SU-DHL-6 (cell line): ENCODE measurements around the gene CEP104.

Experiments used
- H2AFZ ChIP-seq: fragments of 200-600 bp; sonication (generic); 2 replicates; pipeline ENCODE4 v1.6.1; 2014; ENCODE audit warnings: low read depth, mild to moderate bottlenecking, moderate library complexity, mixed read lengths, antibody characterized with exemption, low read length; ENCODE audit not compliant: severe bottlenecking
- H3F3A ChIP-seq: fragments of 200-600 bp; shearing (Covaris generic); 2 replicates; pipeline ENCODE4 v1.6.0; 2016; ENCODE audit warnings: antibody characterized with exemption, mild to moderate bottlenecking; ENCODE audit not compliant: insufficient read depth
- H3K27ac ChIP-seq: fragments of 200-600 bp; sonication (generic); 2 replicates; pipeline ENCODE4 v1.5.1; 2016; ENCODE audit warnings: low read depth, mild to moderate bottlenecking, low read length, moderate library complexity, mixed read lengths
- H3K27me3 ChIP-seq: fragments of 200-600 bp; sonication (generic), shearing (Covaris generic); 2 replicates; pipeline ENCODE4 v1.6.0; 2014; ENCODE audit warnings: mild to moderate bottlenecking, low read length
- H3K36me3 ChIP-seq: fragments of 200-600 bp; sonication (generic); 2 replicates; pipeline ENCODE4 v1.6.1; 2014; ENCODE audit warnings: mild to moderate bottlenecking, low read length, mixed read lengths
- H3K4me2 ChIP-seq: fragments of 300-600, 200-600 bp; shearing (Covaris generic), sonication (generic); 2 replicates; pipeline ENCODE4 v1.6.0; 2014; ENCODE audit warnings: low read length, low read depth, mild to moderate bottlenecking; ENCODE audit not compliant: poor library complexity, severe bottlenecking
- H3K4me3 ChIP-seq: fragments of 200-600 bp; sonication (generic); 2 replicates; pipeline ENCODE4 v1.5.1; 2014; ENCODE audit warnings: antibody characterized with exemption, low read length, mild to moderate bottlenecking, mixed read lengths; ENCODE audit not compliant: insufficient read depth, poor library complexity, severe bottlenecking
- H3K79me2 ChIP-seq: fragments of 200-600 bp; sonication (generic); 2 replicates; pipeline ENCODE4 v1.6.1; 2014; ENCODE audit warnings: mild to moderate bottlenecking, low read length, moderate library complexity; ENCODE audit not compliant: insufficient read depth
- H3K9ac ChIP-seq: fragments of 200-600 bp; sonication (generic); 2 replicates; pipeline ENCODE4 v1.7.0; 2014; ENCODE audit warnings: mild to moderate bottlenecking, low read length
- H3K9me2 ChIP-seq: fragments of 200-600 bp; sonication (generic); replicated peaks from 2 replicates; pipeline ENCODE4 v1.6.1; 2014; ENCODE audit warnings: low read length; ENCODE audit not compliant: insufficient read depth
- H3K9me3 ChIP-seq: fragments of 200-600 bp; sonication (generic); 2 replicates; pipeline ENCODE4 v1.6.1; 2014; ENCODE audit warnings: low read length, mixed read lengths; ENCODE audit not compliant: insufficient read depth
- H4K20me1 ChIP-seq: fragments of 200-600 bp; sonication (generic); 2 replicates; pipeline ENCODE4 v1.6.1; 2014; ENCODE audit warnings: low read depth, mild to moderate bottlenecking, antibody characterized with exemption, low read length, moderate library complexity, mixed read lengths
- EZH2phosphoT487 ChIP-seq: fragments of 200-600 bp; sonication (generic), shearing (Covaris generic); conservative IDR thresholded peaks from 2 replicates; pipeline ENCODE4 v1.6.1; 2018; ENCODE audit warnings: mild to moderate bottlenecking, antibody characterized with exemption, low read length, moderate library complexity, mixed read lengths
- TF ChIP-seq, protein P1 (sequence below): fragments of 200-600 bp; sonication (generic); IDR thresholded peaks from one replicate; pipeline ENCODE4 v1.5.1; 2017; ENCODE audit warnings: antibody characterized with exemption, mild to moderate bottlenecking, low read length, moderate library complexity; ENCODE audit not compliant: insufficient read depth, poor library complexity, severe bottlenecking

CEP104 gene

DNA sequence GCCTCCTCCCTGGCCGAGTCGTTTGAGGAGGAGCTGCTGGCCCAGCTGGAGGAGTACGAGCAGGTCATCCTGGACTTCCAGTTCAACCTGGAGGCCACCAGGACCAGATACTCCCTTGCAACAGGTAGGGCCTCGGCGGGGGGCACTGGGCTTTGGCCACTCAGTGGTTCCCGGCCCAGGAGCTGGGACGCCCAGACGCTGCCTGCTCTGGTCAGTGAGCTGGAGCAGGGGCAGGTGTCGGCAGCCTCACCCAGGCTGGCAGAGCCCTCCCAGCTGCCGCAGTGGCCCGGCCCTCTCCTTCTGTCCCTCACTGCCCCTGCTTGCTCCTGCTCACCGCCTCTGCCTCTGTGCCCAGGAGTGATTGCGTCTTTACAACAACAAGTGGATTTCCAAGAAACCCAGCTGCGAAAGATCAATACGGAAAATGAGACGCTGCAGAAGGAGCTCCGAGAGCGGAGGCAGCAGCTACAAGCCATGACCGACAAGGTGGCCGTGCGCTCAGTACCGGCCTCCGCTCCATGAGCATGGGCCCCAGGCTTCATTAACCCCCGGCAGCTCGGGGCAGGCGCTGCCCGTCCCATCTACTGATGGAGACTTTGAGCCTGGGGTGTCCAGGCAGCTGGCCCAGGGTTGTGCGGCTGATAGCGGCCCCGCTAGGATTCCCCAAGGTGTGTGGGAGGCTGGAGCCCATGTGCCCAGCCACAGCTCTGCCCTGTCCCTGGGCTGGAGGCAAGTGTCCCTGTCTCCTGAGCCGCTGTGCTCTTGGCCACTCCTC is 93.5 kb downstream of the CEP104 start:
- H3K9me3 ChIP-seq, result no peaks in the 10 kb centered on the region
- no peaks in the 10 kb centered on the region for H3K36me3 ChIP-seq
- H3K27ac ChIP-seq, result no peak overlapping the region
- no peaks in the 10 kb centered on the region for H3K79me2 ChIP-seq
- no peaks in the 10 kb centered on the region for H3K27me3 ChIP-seq
- H3K4me2 ChIP-seq, result no peak overlapping the region
- no peak for TF ChIP-seq EZH2phosphoT487
- TF ChIP-seq, protein P1, sequence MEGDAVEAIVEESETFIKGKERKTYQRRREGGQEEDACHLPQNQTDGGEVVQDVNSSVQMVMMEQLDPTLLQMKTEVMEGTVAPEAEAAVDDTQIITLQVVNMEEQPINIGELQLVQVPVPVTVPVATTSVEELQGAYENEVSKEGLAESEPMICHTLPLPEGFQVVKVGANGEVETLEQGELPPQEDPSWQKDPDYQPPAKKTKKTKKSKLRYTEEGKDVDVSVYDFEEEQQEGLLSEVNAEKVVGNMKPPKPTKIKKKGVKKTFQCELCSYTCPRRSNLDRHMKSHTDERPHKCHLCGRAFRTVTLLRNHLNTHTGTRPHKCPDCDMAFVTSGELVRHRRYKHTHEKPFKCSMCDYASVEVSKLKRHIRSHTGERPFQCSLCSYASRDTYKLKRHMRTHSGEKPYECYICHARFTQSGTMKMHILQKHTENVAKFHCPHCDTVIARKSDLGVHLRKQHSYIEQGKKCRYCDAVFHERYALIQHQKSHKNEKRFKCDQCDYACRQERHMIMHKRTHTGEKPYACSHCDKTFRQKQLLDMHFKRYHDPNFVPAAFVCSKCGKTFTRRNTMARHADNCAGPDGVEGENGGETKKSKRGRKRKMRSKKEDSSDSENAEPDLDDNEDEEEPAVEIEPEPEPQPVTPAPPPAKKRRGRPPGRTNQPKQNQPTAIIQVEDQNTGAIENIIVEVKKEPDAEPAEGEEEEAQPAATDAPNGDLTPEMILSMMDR, result no peak
- H4K20me1 ChIP-seq, result no peaks in the 10 kb centered on the region
- no peak overlapping the region for H3K9ac ChIP-seq
- H2AFZ ChIP-seq, result no peak overlapping the region
- H3F3A ChIP-seq, result no peaks in the 10 kb centered on the region
- no peaks in the 10 kb centered on the region for H3K9me2 ChIP-seq
- no peak overlapping the region for H3K4me3 ChIP-seq

DNA sequence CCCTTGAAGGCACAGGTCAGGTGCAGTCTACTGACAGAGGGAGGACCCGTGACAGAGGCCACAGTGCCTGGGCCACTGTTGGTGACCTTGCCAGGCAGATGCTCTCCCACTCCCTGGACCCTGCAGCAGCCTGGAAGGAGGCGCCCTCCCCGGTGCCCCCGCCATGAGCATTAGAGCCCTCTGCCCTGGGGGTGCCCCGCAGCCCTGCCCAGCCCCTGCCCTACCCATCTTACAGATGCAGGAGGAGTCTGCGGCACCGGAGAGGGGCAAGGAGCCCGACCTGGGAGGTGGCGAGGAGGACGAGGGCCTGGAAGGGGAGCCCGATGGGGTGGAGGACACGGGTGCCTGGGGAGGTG is 94.2 kb downstream of the CEP104 start:
- Histone ChIP-seq H3K4me3 (no peak overlapping the region), H3K27ac (no peak overlapping the region), H3K27me3 (no peaks in the 10 kb centered on the region), H2AFZ (no peak overlapping the region), H3K9me2 (no peaks in the 10 kb centered on the region), H3K4me2 (no peak overlapping the region), H3K9ac (no peak overlapping the region), H3K36me3 (no peaks in the 10 kb centered on the region), H3F3A (no peaks in the 10 kb centered on the region), H3K79me2 (no peaks in the 10 kb centered on the region), H4K20me1 (no peaks in the 10 kb centered on the region), H3K9me3 (no peaks in the 10 kb centered on the region)
- no peak for TF ChIP-seq EZH2phosphoT487
- TF ChIP-seq, protein P1, result no peak

DNA sequence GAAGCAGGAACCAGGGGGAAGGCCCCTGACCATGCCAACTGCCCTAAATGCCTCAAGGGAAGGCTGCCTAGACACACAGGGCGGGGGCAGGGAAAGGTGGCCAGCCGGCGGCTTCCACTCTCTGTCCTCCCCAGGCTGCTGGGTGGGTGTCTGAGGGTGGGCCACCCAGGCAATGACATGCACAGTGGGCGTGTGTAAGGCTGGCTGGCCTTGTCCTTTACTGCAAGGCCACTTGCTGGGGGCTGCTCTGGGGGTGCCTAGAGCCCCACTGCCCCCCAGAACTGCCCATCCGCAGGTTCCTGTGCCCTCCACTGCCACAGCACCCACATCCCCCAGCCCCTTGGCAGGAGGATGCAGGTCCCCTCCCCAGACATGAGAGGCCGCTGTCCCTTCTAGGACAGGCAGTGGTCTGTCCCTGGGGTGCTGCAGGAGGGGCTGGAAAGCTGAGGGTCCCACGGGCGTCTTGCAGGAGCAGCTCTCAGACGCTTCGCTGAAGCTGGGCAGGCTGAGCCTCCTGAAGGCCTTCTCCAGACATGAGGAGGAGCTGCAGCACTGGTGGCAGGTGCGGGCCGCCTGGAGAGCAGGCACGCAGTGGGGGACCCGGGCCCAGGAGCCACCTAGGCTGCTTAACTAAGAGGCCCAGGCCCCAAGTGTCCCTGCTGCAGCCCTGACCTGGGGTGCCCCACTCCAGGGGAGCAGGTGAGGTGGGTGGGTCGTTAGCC is 94.7 kb downstream of the CEP104 start:
- Histone ChIP-seq H4K20me1 (no peaks in the 10 kb centered on the region), H3K9me2 (no peaks in the 10 kb centered on the region), H3K4me3 (no peak overlapping the region), H3K36me3 (no peaks in the 10 kb centered on the region), H2AFZ (no peak overlapping the region), H3K4me2 (no peak overlapping the region), H3K27ac (no peak overlapping the region), H3K79me2 (no peaks in the 10 kb centered on the region), H3K9me3 (no peaks in the 10 kb centered on the region), H3K27me3 (no peaks in the 10 kb centered on the region), H3F3A (no peaks in the 10 kb centered on the region), H3K9ac (no peak overlapping the region)
- TF ChIP-seq, protein P1, result no peak
- no peak for TF ChIP-seq EZH2phosphoT487
